A549 (cell line): ENCODE results near the gene RAP1GDS1.

Experiments
- BHLHE40 ChIP-seq: IDR thresholded peaks from 2 replicates; pipeline ENCODE4 v1.6.1; 2012; ENCODE audit warnings: low read depth, low read length, inconsistent platforms
- CBX8 ChIP-seq: fragments of 200-600 bp; sonication (generic); IDR thresholded peaks from 2 replicates; pipeline ENCODE4 v1.6.1; 2016
- CEBPB ChIP-seq, 2 experiments: fragments of >200 bp in 1 of 2; sonication (Bioruptor Twin) in 1 of 2; formaldehyde crosslinking in 1 of 2; IDR thresholded peaks; 2 replicates each; pipeline ENCODE4 v1.6.1; 2012 to 2016
- GATA3 ChIP-seq: IDR thresholded peaks from 2 replicates; pipeline ENCODE4 v1.6.1; 2012; ENCODE audit warnings: borderline replicate concordance
- HDAC2 ChIP-seq: fragments of 200-600 bp; sonication (generic); IDR thresholded peaks from 2 replicates; pipeline ENCODE4 v1.6.1; 2016
- JUNB ChIP-seq: fragments of >200 bp; sonication (Bioruptor Twin); formaldehyde crosslinking; IDR thresholded peaks from 2 replicates; pipeline ENCODE4 v1.6.1; 2016
- MAFK ChIP-seq: fragments of 450-650 bp; IDR thresholded peaks from 2 replicates; pipeline ENCODE4 v1.6.1; 2014; ENCODE audit not compliant: partially characterized antibody
- POLR2A ChIP-seq: IDR thresholded peaks from 2 replicates; pipeline ENCODE4 v1.6.1; 2012; ENCODE audit warnings: mild to moderate bottlenecking, low read length
- RARB ChIP-seq: fragments of 250-450 bp; sonication (Bioruptor Pico); IDR thresholded peaks from 2 replicates; pipeline ENCODE4 v1.8.0; 2021; ENCODE audit warnings: mild to moderate bottlenecking, moderate library complexity
- TF ChIP-seq, protein P1 (sequence below): fragments of >200 bp; sonication (Bioruptor Twin); formaldehyde crosslinking; IDR thresholded peaks from 3 replicates; pipeline ENCODE4 v1.5.1; 2016
- TF ChIP-seq, protein P2 (sequence below): fragments of 200-600 bp; sonication (generic); IDR thresholded peaks from 2 replicates; pipeline ENCODE4 v1.6.1; 2016; ENCODE audit warnings: antibody characterized with exemption, mild to moderate bottlenecking, moderate library complexity

DNA sequence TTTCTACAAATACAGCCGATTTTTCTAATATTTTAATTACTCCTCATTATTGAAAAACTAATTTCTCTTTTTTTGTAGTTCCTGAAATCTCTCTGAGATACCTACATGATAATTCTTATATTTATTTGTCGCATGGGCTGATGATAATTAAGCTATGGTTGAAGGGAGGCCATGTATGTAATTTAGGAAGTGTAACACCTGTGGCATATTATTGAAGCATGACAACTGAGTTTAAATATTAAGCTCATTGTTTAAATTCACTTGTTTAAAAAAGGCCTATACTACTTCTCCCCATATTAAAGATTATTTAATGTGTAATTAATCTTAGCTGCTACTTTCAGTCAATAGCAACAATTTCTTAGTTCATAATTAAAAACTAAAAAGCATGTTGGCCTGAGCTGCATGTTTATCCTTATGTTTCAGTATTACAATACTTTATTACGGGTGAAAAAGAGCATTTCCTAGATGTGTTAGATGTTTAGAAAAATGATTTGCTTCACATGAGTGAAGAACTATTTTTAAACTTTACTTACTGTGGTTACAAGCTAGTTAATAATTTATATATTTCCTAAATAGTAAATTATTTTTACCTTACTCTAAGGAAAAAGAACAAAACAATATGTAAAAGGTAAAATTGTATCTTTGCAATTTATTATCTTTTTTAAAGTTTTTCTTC is 122.4 kb downstream of the RAP1GDS1 start:
- TF ChIP-seq, protein P1, sequence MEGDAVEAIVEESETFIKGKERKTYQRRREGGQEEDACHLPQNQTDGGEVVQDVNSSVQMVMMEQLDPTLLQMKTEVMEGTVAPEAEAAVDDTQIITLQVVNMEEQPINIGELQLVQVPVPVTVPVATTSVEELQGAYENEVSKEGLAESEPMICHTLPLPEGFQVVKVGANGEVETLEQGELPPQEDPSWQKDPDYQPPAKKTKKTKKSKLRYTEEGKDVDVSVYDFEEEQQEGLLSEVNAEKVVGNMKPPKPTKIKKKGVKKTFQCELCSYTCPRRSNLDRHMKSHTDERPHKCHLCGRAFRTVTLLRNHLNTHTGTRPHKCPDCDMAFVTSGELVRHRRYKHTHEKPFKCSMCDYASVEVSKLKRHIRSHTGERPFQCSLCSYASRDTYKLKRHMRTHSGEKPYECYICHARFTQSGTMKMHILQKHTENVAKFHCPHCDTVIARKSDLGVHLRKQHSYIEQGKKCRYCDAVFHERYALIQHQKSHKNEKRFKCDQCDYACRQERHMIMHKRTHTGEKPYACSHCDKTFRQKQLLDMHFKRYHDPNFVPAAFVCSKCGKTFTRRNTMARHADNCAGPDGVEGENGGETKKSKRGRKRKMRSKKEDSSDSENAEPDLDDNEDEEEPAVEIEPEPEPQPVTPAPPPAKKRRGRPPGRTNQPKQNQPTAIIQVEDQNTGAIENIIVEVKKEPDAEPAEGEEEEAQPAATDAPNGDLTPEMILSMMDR: no peak
- TF ChIP-seq, protein P2, sequence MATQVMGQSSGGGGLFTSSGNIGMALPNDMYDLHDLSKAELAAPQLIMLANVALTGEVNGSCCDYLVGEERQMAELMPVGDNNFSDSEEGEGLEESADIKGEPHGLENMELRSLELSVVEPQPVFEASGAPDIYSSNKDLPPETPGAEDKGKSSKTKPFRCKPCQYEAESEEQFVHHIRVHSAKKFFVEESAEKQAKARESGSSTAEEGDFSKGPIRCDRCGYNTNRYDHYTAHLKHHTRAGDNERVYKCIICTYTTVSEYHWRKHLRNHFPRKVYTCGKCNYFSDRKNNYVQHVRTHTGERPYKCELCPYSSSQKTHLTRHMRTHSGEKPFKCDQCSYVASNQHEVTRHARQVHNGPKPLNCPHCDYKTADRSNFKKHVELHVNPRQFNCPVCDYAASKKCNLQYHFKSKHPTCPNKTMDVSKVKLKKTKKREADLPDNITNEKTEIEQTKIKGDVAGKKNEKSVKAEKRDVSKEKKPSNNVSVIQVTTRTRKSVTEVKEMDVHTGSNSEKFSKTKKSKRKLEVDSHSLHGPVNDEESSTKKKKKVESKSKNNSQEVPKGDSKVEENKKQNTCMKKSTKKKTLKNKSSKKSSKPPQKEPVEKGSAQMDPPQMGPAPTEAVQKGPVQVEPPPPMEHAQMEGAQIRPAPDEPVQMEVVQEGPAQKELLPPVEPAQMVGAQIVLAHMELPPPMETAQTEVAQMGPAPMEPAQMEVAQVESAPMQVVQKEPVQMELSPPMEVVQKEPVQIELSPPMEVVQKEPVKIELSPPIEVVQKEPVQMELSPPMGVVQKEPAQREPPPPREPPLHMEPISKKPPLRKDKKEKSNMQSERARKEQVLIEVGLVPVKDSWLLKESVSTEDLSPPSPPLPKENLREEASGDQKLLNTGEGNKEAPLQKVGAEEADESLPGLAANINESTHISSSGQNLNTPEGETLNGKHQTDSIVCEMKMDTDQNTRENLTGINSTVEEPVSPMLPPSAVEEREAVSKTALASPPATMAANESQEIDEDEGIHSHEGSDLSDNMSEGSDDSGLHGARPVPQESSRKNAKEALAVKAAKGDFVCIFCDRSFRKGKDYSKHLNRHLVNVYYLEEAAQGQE: no peak
- TF ChIP-seq GATA3 (no peak), CBX8 (no peak), RARB (CRISPR knock-in tag) (no peak), BHLHE40 (no peak), HDAC2 (no peak), CEBPB (IDR thresholded peaks at IDR 0.05) (no peak), MAFK (no peak), JUNB (no peak), POLR2A (no peak)
